ENCODE data around the gene ZNF597. TPM values are rescaled to one million over a fixed set of nuclear protein-coding genes. Genes with fewer than 3 reads are reported as not detected.
A peak's percentile ranks its signal among the peaks of the same experiment; 100 is the strongest.

ZNF597 gene
- total and polyA plus RNA-seq, 2 experiments from 2014 or later: 1.2 to 2.4 TPM

GRCh38 chr16:3461151-3461550 lies 17.8 kb upstream of the ZNF597 start:
- Histone ChIP-seq H3K9me2 (ENCODE audit: insufficient read depth) (no peaks in the 10 kb centered on the region), H3K4me1 (ENCODE audit: insufficient read depth) (peaks cover 51% of the 10 kb centered on the region), H3K27me3 (ENCODE audit: insufficient read depth) (no peaks in the 10 kb centered on the region), H3K79me2 (replicated peaks; ENCODE audit: insufficient read depth) (peaks cover 73% of the 10 kb centered on the region), H3K36me3 (ENCODE audit: insufficient read depth) (no peaks in the 10 kb centered on the region), H2AFZ (no peak overlapping the region), H3K4me3 (no peak overlapping the region), H3K4me2 (0 out of 2 replicates have a peak overlapping the region, but pooled peaks have one; percentile 20), H3F3A (replicated peaks; ENCODE audit: low read depth) (peaks cover 11% of the 10 kb centered on the region), H4K20me1 (replicated peaks; ENCODE audit: insufficient read depth) (peaks cover 34% of the 10 kb centered on the region), H3K27ac (ENCODE audit: low read depth) (no peak overlapping the region)
- ATAC-seq: no peak
- Mint-ChIP-seq H3K27me3 (ENCODE audit: insufficient read depth, low read depth, poor library complexity) (peaks cover 26% of the 10 kb centered on the region), H3K27ac (no peak overlapping the region), H3K9me3 (no peaks in the 10 kb centered on the region; the same call in 2 of the 3 replicates), H3K36me3 (ENCODE audit: low read depth) (0 out of 3 replicates have a peak, but pooled peaks cover 7% of the 10 kb centered on the region), H3K4me1 (peaks cover 48% of the 10 kb centered on the region), H3K4me3 (no peak overlapping the region; the same call in 2 of the 3 replicates)
- no peak for TF ChIP-seq ZNF331 (CRISPR knock-in tag; IDR thresholded peaks at IDR 0.05; ENCODE audit: low read depth)
- TF ChIP-seq CTCF (conservative IDR thresholded peaks at IDR 0.05; ENCODE audit: low read depth in 2 of 2): peak in 1 of 2 experiments; percentile 32; a peak in 2 of 4 replicates
- no peak for DNase-seq (ENCODE audit: low spot score)

GRCh38 chr16:3460585-3460984 lies 17.3 kb upstream of the ZNF597 start:
- Mint-ChIP-seq H3K4me3 (no peak overlapping the region; the same call in 1 of the 3 replicates), H3K36me3 (ENCODE audit: low read depth) (0 out of 3 replicates have a peak, but pooled peaks cover 3% of the 10 kb centered on the region), H3K4me1 (peaks cover 46% of the 10 kb centered on the region), H3K27ac (no peak overlapping the region), H3K9me3 (no peaks in the 10 kb centered on the region; the same call in 2 of the 3 replicates), H3K27me3 (ENCODE audit: insufficient read depth, low read depth, poor library complexity) (peaks cover 25% of the 10 kb centered on the region)
- no peaks in the 10 kb centered on the region for H3K27me3 ChIP-seq (ENCODE audit: insufficient read depth)
- no peak overlapping the region for H3K27ac ChIP-seq (ENCODE audit: low read depth)
- TF ChIP-seq CREB1 (CRISPR knock-in tag; IDR thresholded peaks at IDR 0.05; ENCODE audit: low read depth): no peak
- TF ChIP-seq NANOG (IDR thresholded peaks at IDR 0.05; ENCODE audit: borderline replicate concordance): no peak
- TF ChIP-seq ZNF462 (CRISPR knock-in tag; IDR thresholded peaks at IDR 0.05): no peak
- H3K4me3 ChIP-seq: no peak overlapping the region
- peaks cover 11% of the 10 kb centered on the region for H3F3A ChIP-seq (replicated peaks; ENCODE audit: low read depth)
- peaks cover 34% of the 10 kb centered on the region for H4K20me1 ChIP-seq (replicated peaks; ENCODE audit: insufficient read depth)
- peaks cover 68% of the 10 kb centered on the region for H3K79me2 ChIP-seq (replicated peaks; ENCODE audit: insufficient read depth)
- ATAC-seq (no peak), DNase-seq (ENCODE audit: low spot score) (no peak)
- H3K4me1 ChIP-seq (ENCODE audit: insufficient read depth): peaks cover 51% of the 10 kb centered on the region
- H3K9me2 ChIP-seq (ENCODE audit: insufficient read depth): no peaks in the 10 kb centered on the region
- H3K36me3 ChIP-seq (ENCODE audit: insufficient read depth): no peaks in the 10 kb centered on the region
- H2AFZ ChIP-seq: no peak overlapping the region
- H3K4me2 ChIP-seq: peak overlapping the region; percentile 23

Measured in GM23338 (cell line).